ENCODE results near the gene PLEKHM3.
A peak's percentile ranks its signal among the peaks of the same experiment; 100 is the strongest.
"Not testable (repeated sequence)": the region's sequence is repeated elsewhere in the genome, so short reads cannot be mapped to it uniquely, and the experiment has no call there.

Gene PLEKHM3

GRCh38 chr2:208024091-208024490 is 1.2 kb downstream of the PLEKHM3 start:
- no peaks in the 10 kb centered on the region for H3K9me2 ChIP-seq (replicated peaks; ENCODE audit: insufficient read depth, low read length)
- H3K79me2 ChIP-seq (ENCODE audit: insufficient read depth, low read length), result peaks cover 7% of the 10 kb centered on the region; the same call in 1 of the 2 replicates
- no peak overlapping the region for H3K4me3 ChIP-seq (ENCODE audit: insufficient read depth, low read length, poor library complexity, severe bottlenecking)
- no peak overlapping the region for H2AFZ ChIP-seq (ENCODE audit: low read depth, low read length, severe bottlenecking)
- H3K4me2 ChIP-seq (ENCODE audit: low read depth, low read length, poor library complexity, severe bottlenecking), result peak overlapping the region; percentile 79
- no peaks in the 10 kb centered on the region for H3K36me3 ChIP-seq (ENCODE audit: low read length)
- no peaks in the 10 kb centered on the region for H4K20me1 ChIP-seq (ENCODE audit: low read depth, low read length)
- no peaks in the 10 kb centered on the region for H3K9me3 ChIP-seq (ENCODE audit: insufficient read depth, low read length)
- no peak overlapping the region for H3K9ac ChIP-seq (ENCODE audit: low read length)
- H3K27me3 ChIP-seq (ENCODE audit: low read length), result no peaks in the 10 kb centered on the region
- H3K27ac ChIP-seq (ENCODE audit: low read depth, low read length), result no peak overlapping the region
- H3F3A ChIP-seq (ENCODE audit: insufficient read depth), result no peaks in the 10 kb centered on the region
- no peak for TF ChIP-seq EZH2phosphoT487 (conservative IDR thresholded peaks at IDR 0.05; ENCODE audit: low read length)

- Histone ChIP-seq H4K20me1 (ENCODE audit: low read depth, low read length) (no peaks in the 10 kb centered on the region), H3K4me2 (ENCODE audit: low read depth, low read length, poor library complexity, severe bottlenecking) (no peak overlapping the region), H3K9me2 (replicated peaks; ENCODE audit: insufficient read depth, low read length) (no peaks in the 10 kb centered on the region), H3K9me3 (ENCODE audit: insufficient read depth, low read length) (no peaks in the 10 kb centered on the region), H3K27me3 (ENCODE audit: low read length) (no peaks in the 10 kb centered on the region), H3K79me2 (ENCODE audit: insufficient read depth, low read length) (peaks cover 7% of the 10 kb centered on the region; the same call in 1 of the 2 replicates), H3K36me3 (ENCODE audit: low read length) (no peaks in the 10 kb centered on the region), H3K4me3 (ENCODE audit: insufficient read depth, low read length, poor library complexity, severe bottlenecking) (no peak overlapping the region), H3K9ac (ENCODE audit: low read length) (no peak overlapping the region), H3F3A (ENCODE audit: insufficient read depth) (no peaks in the 10 kb centered on the region), H2AFZ (ENCODE audit: low read depth, low read length, severe bottlenecking) (no peak overlapping the region), H3K27ac (ENCODE audit: low read depth, low read length) (no peak overlapping the region)
- TF ChIP-seq EZH2phosphoT487 (conservative IDR thresholded peaks at IDR 0.05; ENCODE audit: low read length), result no peak
- no peak for TF ChIP-seq CTCF (IDR thresholded peaks at IDR 0.05; ENCODE audit: insufficient read depth, low read length, poor library complexity, severe bottlenecking)
Measured at GRCh38 chr2:208020253-208020652, 5.1 kb downstream of the PLEKHM3 start.

GRCh38 chr2:208018124-208018712 is 7.1 kb downstream of the PLEKHM3 start:
- not testable (repeated sequence) for H2AFZ ChIP-seq (ENCODE audit: low read depth, low read length, severe bottlenecking); H3K27ac ChIP-seq (ENCODE audit: low read depth, low read length); H4K20me1 ChIP-seq (ENCODE audit: low read depth, low read length); H3K27me3 ChIP-seq (ENCODE audit: low read length); H3K9me2 ChIP-seq (replicated peaks; ENCODE audit: insufficient read depth, low read length); H3K36me3 ChIP-seq (ENCODE audit: low read length); H3K4me3 ChIP-seq (ENCODE audit: insufficient read depth, low read length, poor library complexity, severe bottlenecking); H3K79me2 ChIP-seq (ENCODE audit: insufficient read depth, low read length); H3F3A ChIP-seq (ENCODE audit: insufficient read depth); H3K9ac ChIP-seq (ENCODE audit: low read length); H3K4me2 ChIP-seq (ENCODE audit: low read depth, low read length, poor library complexity, severe bottlenecking); H3K9me3 ChIP-seq (ENCODE audit: insufficient read depth, low read length)

- Histone ChIP-seq H3K27me3 (ENCODE audit: low read length) (no peaks in the 10 kb centered on the region), H3F3A (ENCODE audit: insufficient read depth) (no peaks in the 10 kb centered on the region), H3K4me2 (ENCODE audit: low read depth, low read length, poor library complexity, severe bottlenecking) (no peak overlapping the region), H3K9ac (ENCODE audit: low read length) (no peak overlapping the region), H3K9me3 (ENCODE audit: insufficient read depth, low read length) (no peaks in the 10 kb centered on the region), H3K9me2 (replicated peaks; ENCODE audit: insufficient read depth, low read length) (no peaks in the 10 kb centered on the region), H4K20me1 (ENCODE audit: low read depth, low read length) (no peaks in the 10 kb centered on the region), H3K4me3 (ENCODE audit: insufficient read depth, low read length, poor library complexity, severe bottlenecking) (no peak overlapping the region), H2AFZ (ENCODE audit: low read depth, low read length, severe bottlenecking) (no peak overlapping the region), H3K27ac (ENCODE audit: low read depth, low read length) (no peak overlapping the region), H3K79me2 (ENCODE audit: insufficient read depth, low read length) (no peaks in the 10 kb centered on the region), H3K36me3 (ENCODE audit: low read length) (no peaks in the 10 kb centered on the region)
- TF ChIP-seq EZH2phosphoT487 (conservative IDR thresholded peaks at IDR 0.05; ENCODE audit: low read length), result no peak
- no peak for TF ChIP-seq CTCF (IDR thresholded peaks at IDR 0.05; ENCODE audit: insufficient read depth, low read length, poor library complexity, severe bottlenecking)
Measured at GRCh38 chr2:208017721-208018120, 7.6 kb downstream of the PLEKHM3 start.
